Liver (tissue), 9 donors: Measurements from ENCODE around the gene TMEM164. TPM values are rescaled to one million over a fixed set of nuclear protein-coding genes. Genes with fewer than 3 reads are reported as not detected.

Experiments used
- DNase-seq: peaks from one replicate; pipeline ENCODE4 v3.0.0-alpha.2; 2017; ENCODE audit warnings: low spot score
- H3K27ac ChIP-seq, 2 donors: one replicate each; pipeline ENCODE4 v1.7.0; 2013; ENCODE audit warnings: inconsistent platforms in 2 of 2, low read length in 2 of 2, control low read depth in 1 of 2, low read depth in 1 of 2, mild to moderate bottlenecking in 1 of 2
- H3K27me3 ChIP-seq, 4 donors: one replicate each; pipeline versions ENCODE4 v1.6.1 to v1.7.0; 2013; ENCODE audit warnings: low read length in 3 of 4, inconsistent platforms in 1 of 4, mild to moderate bottlenecking in 1 of 4, moderate library complexity in 1 of 4; ENCODE audit not compliant: control insufficient read depth in 4 of 4, insufficient read depth in 4 of 4
- H3K36me3 ChIP-seq, 4 donors: one replicate each; pipeline versions ENCODE4 v1.6.1 to v1.7.0; 2013; ENCODE audit warnings: low read length in 3 of 4, mild to moderate bottlenecking in 3 of 4, low read depth in 1 of 4, moderate library complexity in 1 of 4; ENCODE audit not compliant: control insufficient read depth in 4 of 4, insufficient read depth in 3 of 4
- H3K4me1 ChIP-seq, 4 donors: one replicate each; pipeline versions ENCODE4 v1.6.1 to v1.7.0; 2013; ENCODE audit warnings: low read length in 3 of 4, mild to moderate bottlenecking in 3 of 4, moderate library complexity in 1 of 4; ENCODE audit not compliant: control insufficient read depth in 4 of 4, insufficient read depth in 4 of 4
- H3K4me3 ChIP-seq, 3 donors: one replicate each; pipeline versions ENCODE4 v1.6.1 to v1.7.0; 2013; ENCODE audit warnings: low read length in 3 of 3, control low read depth in 1 of 3, low read depth in 1 of 3, mild to moderate bottlenecking in 1 of 3
- H3K9ac ChIP-seq, 2 donors: one replicate each; pipeline ENCODE4 v1.7.0; 2013; ENCODE audit warnings: low read length in 2 of 2, mild to moderate bottlenecking in 2 of 2, moderate library complexity in 2 of 2, control low read depth in 1 of 2, low read depth in 1 of 2
- H3K9me3 ChIP-seq, 4 donors: one replicate each; pipeline versions ENCODE4 v1.6.1 to v1.7.0; 2013; ENCODE audit warnings: low read length in 3 of 4; ENCODE audit not compliant: control insufficient read depth in 4 of 4
- FOXA1 ChIP-seq: IDR thresholded peaks from 2 replicates; pipeline ENCODE4 v1.6.1; 2016; ENCODE audit warnings: antibody characterized with exemption
- FOXA2 ChIP-seq: IDR thresholded peaks from 2 replicates; pipeline ENCODE4 v1.6.1; 2016; ENCODE audit warnings: antibody characterized with exemption
- GABPA ChIP-seq, 2 donors: IDR thresholded peaks in 1 of 2; conservative IDR thresholded peaks in 1 of 2; 2 replicates each; pipeline ENCODE4 v1.6.1; 2016; ENCODE audit warnings: antibody characterized with exemption in 2 of 2, mild to moderate bottlenecking in 1 of 2, moderate library complexity in 1 of 2
- HNF4A ChIP-seq, 2 donors: conservative IDR thresholded peaks; 2 replicates each; pipeline ENCODE4 v1.6.1; 2016; ENCODE audit warnings: antibody characterized with exemption in 2 of 2, mild to moderate bottlenecking in 2 of 2
- HNF4G ChIP-seq: IDR thresholded peaks from 2 replicates; pipeline ENCODE4 v1.6.1; 2016; ENCODE audit warnings: antibody characterized with exemption
- JUND ChIP-seq, 2 donors: IDR thresholded peaks; 2 replicates each; pipeline ENCODE4 v1.6.1; 2016; ENCODE audit warnings: antibody characterized with exemption in 2 of 2
- NR2F2 ChIP-seq: IDR thresholded peaks from 2 replicates; pipeline ENCODE4 v1.6.1; 2016; ENCODE audit warnings: antibody characterized with exemption
- RAD21 ChIP-seq, 2 donors: IDR thresholded peaks; 2 replicates each; pipeline ENCODE4 v1.6.1; 2016; ENCODE audit warnings: antibody characterized with exemption in 2 of 2, mild to moderate bottlenecking in 2 of 2
- SP1 ChIP-seq: IDR thresholded peaks from 2 replicates; pipeline ENCODE4 v1.6.1; 2018; ENCODE audit warnings: antibody characterized with exemption, mild to moderate bottlenecking
- TAF1 ChIP-seq: conservative IDR thresholded peaks from 2 replicates; pipeline ENCODE4 v1.6.1; 2016; ENCODE audit warnings: antibody characterized with exemption, mild to moderate bottlenecking
- YY1 ChIP-seq: IDR thresholded peaks from 2 replicates; pipeline ENCODE4 v1.6.1; 2016; ENCODE audit warnings: antibody characterized with exemption, mild to moderate bottlenecking
- WGBS: extraction: QIAGEN DNeasy Blood & Tissue Kit; methylation state at CpG from one replicate; pipeline ENCODE4 v1.1.7; 2013; 5-methylcytosine and 5-hydroxymethylcytosine counted together
- polyA plus RNA-seq, 2 donors: library from polyadenylated mRNA; stranded (reverse) in 1 of 2; unstranded in 1 of 2; fragments of 200-250 nt in 1 of 2; fragments of >200 nt in 1 of 2; fragmentation: Nextera tagmentation in 1 of 2; extraction: Ambion mirVana in 1 of 2; gene quantifications; one replicate each; pipeline versions ENCODE4 v1.2.1 to v1.2.3, GENCODE V29; 2013 to 2015
- total RNA-seq, 2 donors: library from RNA; depleted of rRNA; stranded (reverse); fragments of >200 nt; gene quantifications; one replicate each; pipeline ENCODE4 v1.2.3, GENCODE V29; 2014
- TF ChIP-seq, protein P1 (sequence below): IDR thresholded peaks from 2 replicates; pipeline ENCODE4 v1.6.1; 2016; ENCODE audit warnings: antibody characterized with exemption
- TF ChIP-seq, protein P2 (sequence below): IDR thresholded peaks from 2 replicates; pipeline ENCODE4 v1.6.1; 2016; ENCODE audit warnings: antibody characterized with exemption
- TF ChIP-seq, protein P3 (sequence below): IDR thresholded peaks from 2 replicates; pipeline ENCODE4 v1.6.1; 2016; ENCODE audit warnings: antibody characterized with exemption, mild to moderate bottlenecking
- TF ChIP-seq, protein P4 (sequence below): IDR thresholded peaks from 2 replicates; pipeline ENCODE4 v1.6.1; 2016; ENCODE audit warnings: antibody characterized with exemption
- donor health status: healthy.
- donor health status: healthy.
- donor health status: healthy.
- donor health status: healthy.
- donor health status: healthy.

Gene TMEM164
- total and polyA plus RNA-seq, 4 donors = 0.40 to 8.5 (median 2.9) TPM

DNA sequence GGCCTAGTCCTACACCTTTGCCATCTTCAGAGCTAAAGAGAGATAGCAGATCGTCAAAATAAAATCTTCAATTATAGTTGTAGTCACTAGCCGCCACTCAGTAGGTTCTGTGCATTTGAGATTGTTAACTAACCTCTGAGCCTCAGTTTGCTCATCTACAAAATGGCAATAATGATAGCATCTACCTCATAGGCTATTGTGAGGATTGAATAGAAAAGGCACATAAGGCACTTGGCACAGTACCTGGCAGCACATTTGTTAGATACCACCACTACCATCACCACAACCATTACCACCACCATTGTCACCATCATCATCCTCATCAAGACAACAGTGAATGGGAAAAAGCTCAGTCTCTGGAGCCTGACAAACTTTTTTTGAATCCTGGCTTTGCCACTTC is 180.4 kb downstream of the TMEM164 start:
- Histone ChIP-seq H3K4me3 (no peak overlapping the region), H3K9ac (no peak overlapping the region), H3K27ac (no peak overlapping the region), H3K4me1 (no peaks in the 10 kb centered on the region), H3K36me3 (no peaks in the 10 kb centered on the region), H3K27me3 (no peaks in the 10 kb centered on the region), H3K9me3 (no peaks in the 10 kb centered on the region)
- WGBS = 100% methylated on average over 2 of the region's 2 CpGs
- TF ChIP-seq HNF4G (no peak), YY1 (no peak), RAD21 (IDR thresholded peaks at IDR 0.05) (no peak), SP1 (no peak), GABPA (IDR thresholded peaks at IDR 0.05 in 1 of 2, conservative IDR thresholded peaks at IDR 0.05 in 1 of 2) (no peak)
- TF ChIP-seq, protein P1, sequence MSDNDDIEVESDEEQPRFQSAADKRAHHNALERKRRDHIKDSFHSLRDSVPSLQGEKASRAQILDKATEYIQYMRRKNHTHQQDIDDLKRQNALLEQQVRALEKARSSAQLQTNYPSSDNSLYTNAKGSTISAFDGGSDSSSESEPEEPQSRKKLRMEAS = no peak
- DNase-seq = no peak

DNA sequence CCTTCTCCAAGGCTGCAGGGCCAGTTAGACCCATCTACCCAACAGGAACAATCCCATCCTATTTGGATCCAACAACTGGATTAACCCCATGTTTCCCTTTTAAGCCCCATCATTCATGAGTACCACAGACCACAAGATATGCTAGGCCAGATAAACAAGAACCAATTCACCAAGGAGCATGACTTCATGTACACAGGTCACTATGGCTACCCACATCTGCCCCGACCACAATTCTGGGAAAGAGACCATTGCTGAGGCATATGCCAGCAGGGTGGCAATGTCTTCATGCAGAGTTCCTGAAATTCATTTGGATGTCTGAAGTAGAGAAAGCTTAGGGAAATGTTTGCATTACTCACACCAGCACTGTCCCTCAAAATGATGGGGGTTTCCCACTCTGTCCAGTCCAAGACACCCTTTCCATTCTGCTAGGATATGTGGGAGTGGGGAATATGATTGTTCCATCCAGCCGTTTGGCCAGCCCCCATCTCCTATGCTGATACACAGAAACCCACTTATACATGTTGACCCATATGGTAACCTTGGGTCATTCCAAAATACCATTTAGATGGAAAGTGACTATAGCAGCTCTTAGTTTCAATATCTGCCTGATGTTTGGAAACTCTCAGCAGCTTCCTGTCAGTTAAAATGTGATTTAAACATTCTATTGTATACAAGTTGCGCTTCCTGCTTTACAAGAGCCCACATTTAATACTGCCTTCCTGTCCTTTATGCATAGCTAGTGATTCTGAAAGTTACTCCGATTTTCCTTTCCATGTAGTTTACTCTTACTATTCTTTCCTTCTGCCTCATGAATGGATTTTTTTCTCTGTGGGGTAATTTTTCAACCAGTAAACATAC is 186.0 kb downstream of the TMEM164 start:
- 70% methylated on average over 4 of the region's 4 CpGs for WGBS
- DNase-seq = no peak
- Histone ChIP-seq H3K4me1 (no peaks in the 10 kb centered on the region), H3K9me3 (no peaks in the 10 kb centered on the region), H3K27ac (no peak overlapping the region), H3K36me3 (no peaks in the 10 kb centered on the region), H3K9ac (no peak overlapping the region), H3K4me3 (no peak overlapping the region), H3K27me3 (peaks cover 0 to 4% (median 0%) of the 10 kb centered on the region in 4 donors)
- no peak for TF ChIP-seq NR2F2

DNA sequence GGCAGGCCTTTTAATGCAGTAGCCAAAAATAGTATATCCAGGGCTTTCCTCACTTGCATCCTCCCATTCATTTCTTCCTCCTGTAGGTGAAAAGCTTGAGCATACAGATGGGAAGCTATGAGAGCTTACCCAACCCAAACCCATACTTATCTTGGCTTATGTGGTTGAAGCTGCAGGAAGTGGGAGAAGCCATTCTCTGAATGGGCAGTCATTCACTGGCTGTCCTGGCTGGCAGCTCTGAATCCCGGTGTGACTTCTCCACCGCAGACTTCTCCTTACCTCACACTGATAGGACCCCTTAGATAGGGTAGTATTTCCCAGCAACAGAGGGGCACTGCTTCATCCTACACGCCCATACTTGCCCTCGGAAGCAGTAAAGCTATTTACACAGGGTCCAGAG is 189.6 kb downstream of the TMEM164 start:
- 94% methylated on average over 4 of the region's 4 CpGs for WGBS
- Histone ChIP-seq H3K9ac (no peak overlapping the region), H3K36me3 (no peaks in the 10 kb centered on the region), H3K4me3 (no peak overlapping the region), H3K27ac (no peak overlapping the region), H3K27me3 (peaks cover 0 to 4% (median 0%) of the 10 kb centered on the region in 4 donors), H3K9me3 (no peaks in the 10 kb centered on the region), H3K4me1 (no peaks in the 10 kb centered on the region)
- no peak for DNase-seq
- TF ChIP-seq, protein P2, sequence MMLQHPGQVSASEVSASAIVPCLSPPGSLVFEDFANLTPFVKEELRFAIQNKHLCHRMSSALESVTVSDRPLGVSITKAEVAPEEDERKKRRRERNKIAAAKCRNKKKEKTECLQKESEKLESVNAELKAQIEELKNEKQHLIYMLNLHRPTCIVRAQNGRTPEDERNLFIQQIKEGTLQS = no peak
- TF ChIP-seq FOXA2 (no peak), HNF4A (conservative IDR thresholded peaks at IDR 0.05) (no peak), HNF4G (no peak), SP1 (no peak), TAF1 (no peak), FOXA1 (no peak), JUND (IDR thresholded peaks at IDR 0.05) (no peak), RAD21 (IDR thresholded peaks at IDR 0.05) (no peak), YY1 (no peak), GABPA (IDR thresholded peaks at IDR 0.05 in 1 of 2, conservative IDR thresholded peaks at IDR 0.05 in 1 of 2) (no peak)
- TF ChIP-seq, protein P1 = no peak
- TF ChIP-seq, protein P3, sequence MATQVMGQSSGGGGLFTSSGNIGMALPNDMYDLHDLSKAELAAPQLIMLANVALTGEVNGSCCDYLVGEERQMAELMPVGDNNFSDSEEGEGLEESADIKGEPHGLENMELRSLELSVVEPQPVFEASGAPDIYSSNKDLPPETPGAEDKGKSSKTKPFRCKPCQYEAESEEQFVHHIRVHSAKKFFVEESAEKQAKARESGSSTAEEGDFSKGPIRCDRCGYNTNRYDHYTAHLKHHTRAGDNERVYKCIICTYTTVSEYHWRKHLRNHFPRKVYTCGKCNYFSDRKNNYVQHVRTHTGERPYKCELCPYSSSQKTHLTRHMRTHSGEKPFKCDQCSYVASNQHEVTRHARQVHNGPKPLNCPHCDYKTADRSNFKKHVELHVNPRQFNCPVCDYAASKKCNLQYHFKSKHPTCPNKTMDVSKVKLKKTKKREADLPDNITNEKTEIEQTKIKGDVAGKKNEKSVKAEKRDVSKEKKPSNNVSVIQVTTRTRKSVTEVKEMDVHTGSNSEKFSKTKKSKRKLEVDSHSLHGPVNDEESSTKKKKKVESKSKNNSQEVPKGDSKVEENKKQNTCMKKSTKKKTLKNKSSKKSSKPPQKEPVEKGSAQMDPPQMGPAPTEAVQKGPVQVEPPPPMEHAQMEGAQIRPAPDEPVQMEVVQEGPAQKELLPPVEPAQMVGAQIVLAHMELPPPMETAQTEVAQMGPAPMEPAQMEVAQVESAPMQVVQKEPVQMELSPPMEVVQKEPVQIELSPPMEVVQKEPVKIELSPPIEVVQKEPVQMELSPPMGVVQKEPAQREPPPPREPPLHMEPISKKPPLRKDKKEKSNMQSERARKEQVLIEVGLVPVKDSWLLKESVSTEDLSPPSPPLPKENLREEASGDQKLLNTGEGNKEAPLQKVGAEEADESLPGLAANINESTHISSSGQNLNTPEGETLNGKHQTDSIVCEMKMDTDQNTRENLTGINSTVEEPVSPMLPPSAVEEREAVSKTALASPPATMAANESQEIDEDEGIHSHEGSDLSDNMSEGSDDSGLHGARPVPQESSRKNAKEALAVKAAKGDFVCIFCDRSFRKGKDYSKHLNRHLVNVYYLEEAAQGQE = no peak
- TF ChIP-seq, protein P4, sequence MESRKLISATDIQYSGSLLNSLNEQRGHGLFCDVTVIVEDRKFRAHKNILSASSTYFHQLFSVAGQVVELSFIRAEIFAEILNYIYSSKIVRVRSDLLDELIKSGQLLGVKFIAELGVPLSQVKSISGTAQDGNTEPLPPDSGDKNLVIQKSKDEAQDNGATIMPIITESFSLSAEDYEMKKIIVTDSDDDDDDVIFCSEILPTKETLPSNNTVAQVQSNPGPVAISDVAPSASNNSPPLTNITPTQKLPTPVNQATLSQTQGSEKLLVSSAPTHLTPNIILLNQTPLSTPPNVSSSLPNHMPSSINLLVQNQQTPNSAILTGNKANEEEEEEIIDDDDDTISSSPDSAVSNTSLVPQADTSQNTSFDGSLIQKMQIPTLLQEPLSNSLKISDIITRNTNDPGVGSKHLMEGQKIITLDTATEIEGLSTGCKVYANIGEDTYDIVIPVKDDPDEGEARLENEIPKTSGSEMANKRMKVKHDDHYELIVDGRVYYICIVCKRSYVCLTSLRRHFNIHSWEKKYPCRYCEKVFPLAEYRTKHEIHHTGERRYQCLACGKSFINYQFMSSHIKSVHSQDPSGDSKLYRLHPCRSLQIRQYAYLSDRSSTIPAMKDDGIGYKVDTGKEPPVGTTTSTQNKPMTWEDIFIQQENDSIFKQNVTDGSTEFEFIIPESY = no peak
